ENCODE results near the gene AKAP5. TPM values are rescaled to one million over a fixed set of nuclear protein-coding genes. Genes with fewer than 3 reads are reported as not detected.
"Not testable (repeated sequence)": the region's sequence is repeated elsewhere in the genome, so short reads cannot be mapped to it uniquely, and the experiment has no call there.

AKAP5 gene
- total RNA-seq, 2 donors from 2014 or later, result 0.26 to 0.27 TPM

DNA sequence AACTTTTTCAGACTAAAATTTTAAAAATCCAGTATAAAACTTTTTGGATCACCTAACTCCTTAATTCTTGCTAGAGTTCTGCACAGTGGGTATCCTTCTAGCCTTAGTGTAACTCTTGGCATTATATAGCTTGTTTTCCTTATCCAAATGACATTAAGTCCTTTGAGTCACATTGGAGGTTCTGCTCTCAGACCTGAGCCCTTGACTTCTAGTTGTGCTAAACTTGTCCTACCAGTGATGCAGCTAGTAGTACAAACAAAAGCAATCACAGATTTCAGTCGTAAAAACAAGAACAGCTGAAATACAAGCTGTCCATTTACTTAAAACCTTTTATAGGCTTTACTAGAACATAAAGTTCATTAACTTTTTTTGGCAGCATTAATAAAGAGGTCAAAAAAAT, 49.8 kb downstream of the AKAP5 start:
- intact Hi-C loops (cut with DNase I), result no loop called here
- ATAC-seq, result no peak

DNA sequence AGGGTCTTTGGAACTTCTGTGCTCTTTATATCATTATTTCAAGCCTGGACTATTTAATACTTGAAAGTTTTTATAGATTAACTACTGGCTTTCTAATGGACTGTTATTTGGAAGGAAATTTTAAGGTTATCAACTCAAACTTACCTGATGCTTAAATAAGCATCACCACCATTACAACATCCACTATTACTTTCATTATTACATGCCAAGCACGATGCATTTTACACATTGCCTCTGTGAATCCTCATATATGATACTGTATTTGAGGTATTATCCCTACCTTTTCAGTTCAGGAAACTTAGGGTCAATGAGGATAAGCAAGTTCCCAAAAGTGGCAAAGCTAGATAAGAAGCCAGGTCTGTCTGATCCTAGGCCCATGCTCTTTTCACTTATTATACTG, 51.7 kb downstream of the AKAP5 start:
- intact Hi-C loops (cut with DNase I), result no loop called here
- DNase-seq (no peak), ATAC-seq (no peak)

More for the DNA sequence above, 49.8 kb downstream of the AKAP5 start:
- DNase-seq, result no peak

DNA sequence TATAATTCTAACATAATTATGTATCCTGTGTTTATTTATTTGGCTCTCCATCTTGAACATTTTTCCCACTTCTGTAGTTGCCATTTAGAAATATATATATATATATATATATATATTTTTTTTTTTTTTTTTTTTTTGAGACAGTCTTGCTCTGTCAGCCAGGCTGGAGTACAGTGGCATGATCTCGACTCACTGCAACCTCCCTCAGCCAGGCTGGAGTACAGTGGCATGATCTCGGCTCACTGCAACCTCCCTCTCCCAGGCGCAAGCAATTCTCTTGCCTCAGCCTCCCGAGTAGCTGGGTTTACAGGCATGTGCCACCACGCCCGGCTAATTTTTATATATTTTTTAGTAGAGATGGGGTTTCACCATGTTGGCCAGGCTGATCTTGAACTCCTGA, 52.4 kb downstream of the AKAP5 start:
- DNase-seq; ATAC-seq; intact Hi-C loops (cut with DNase I): not testable (repeated sequence)

DNA sequence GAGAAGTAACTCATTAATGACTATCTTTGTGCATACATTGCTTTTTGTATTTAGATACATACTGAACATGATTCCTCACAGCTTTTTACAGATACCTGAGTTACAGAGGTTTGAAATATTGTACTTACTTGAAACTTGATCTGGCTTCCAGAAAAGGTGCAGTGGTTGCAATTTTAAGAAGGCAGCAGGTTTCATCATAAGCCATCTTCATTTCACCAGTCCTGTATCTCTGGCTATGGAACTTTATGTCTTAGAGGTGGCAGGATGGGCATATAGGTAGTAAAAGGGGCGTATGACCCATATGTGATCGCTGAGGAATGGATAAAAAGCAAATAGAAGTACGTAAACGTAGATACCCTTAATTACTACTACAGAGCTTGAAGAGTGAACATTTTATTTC, 52.9 kb downstream of the AKAP5 start:
- ATAC-seq (no peak), DNase-seq (no peak)
- intact Hi-C loops (cut with DNase I), result no loop called here

DNA sequence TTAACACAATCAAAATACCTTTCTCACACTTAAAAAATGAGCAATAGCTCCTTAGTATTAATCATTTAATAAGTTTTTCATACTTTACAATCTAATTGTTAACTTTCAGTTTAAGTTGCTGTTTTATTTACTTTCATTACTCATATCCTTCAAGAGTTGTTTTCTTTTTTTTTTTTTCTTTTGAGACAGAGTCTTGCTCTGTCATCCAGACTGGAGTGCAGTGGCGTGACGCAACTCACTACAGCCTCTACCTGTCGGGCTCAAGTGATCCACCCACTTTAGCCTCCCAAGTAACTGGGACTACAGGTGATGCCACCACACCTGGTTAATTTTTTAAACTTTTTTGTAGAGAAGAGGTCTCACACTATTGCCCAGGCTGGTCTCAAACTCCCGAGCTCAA, 55.4 kb downstream of the AKAP5 start:
- DNase-seq (no peak), ATAC-seq (no peak)
- intact Hi-C loops (cut with DNase I), result no loop called here

DNA sequence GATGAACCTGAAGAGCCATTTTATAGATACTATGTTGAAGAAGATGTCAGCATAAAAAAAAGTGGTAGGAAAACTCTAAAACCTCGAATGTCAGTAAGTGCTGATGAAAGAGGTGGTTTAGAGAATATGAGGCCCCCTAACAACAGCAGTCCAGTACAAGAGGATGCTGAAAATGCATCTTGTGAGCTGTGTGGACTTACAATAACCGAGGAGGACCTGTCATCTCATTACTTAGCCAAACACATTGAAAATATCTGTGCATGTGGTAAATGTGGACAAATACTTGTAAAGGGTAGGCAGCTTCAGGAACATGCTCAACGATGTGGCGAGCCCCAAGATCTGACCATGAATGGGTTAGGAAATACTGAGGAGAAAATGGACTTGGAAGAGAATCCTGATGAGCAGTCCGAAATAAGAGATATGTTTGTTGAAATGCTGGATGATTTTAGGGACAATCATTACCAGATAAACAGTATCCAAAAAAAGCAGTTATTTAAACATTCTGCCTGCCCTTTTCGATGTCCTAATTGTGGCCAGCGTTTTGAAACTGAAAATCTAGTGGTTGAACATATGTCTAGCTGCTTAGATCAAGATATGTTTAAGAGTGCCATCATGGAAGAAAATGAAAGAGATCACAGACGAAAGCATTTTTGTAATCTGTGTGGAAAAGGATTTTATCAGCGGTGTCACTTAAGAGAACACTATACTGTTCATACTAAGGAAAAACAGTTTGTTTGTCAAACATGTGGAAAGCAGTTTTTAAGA, 57.5 kb downstream of the AKAP5 start:
- intact Hi-C loops (cut with DNase I), result no loop called here
- no peak for DNase-seq
- no peak for ATAC-seq

Other genes starting within 250 kb of the AKAP5 start
- 1 to 10 TPM in 1 of 2 donors, under 1 TPM in 1; 0.31 to 1.3 TPM for gene ESR2, start 171.1 kb upstream of the AKAP5 start, total RNA-seq
- 10 to 100 TPM; 58.5 to 59.2 TPM for gene MTHFD1, start 77.1 kb upstream of the AKAP5 start, total RNA-seq
- 10 to 100 TPM; 10.6 to 11.9 TPM for gene ZBTB25, start 38.3 kb downstream of the AKAP5 start, total RNA-seq
- gene ZBTB1, start 39.3 kb downstream of the AKAP5 start, total RNA-seq, result 10 to 100 TPM; 23.2 to 23.7 TPM
- gene HSPA2, start 75.2 kb downstream of the AKAP5 start, total RNA-seq, result 10 to 100 TPM; 29.8 to 54.2 TPM
- under 1 TPM; 0.38 to 0.47 TPM for gene PPP1R36, start 84.5 kb downstream of the AKAP5 start, total RNA-seq
- gene PLEKHG3, start 238.9 kb downstream of the AKAP5 start, total RNA-seq, result 10 to 100 TPM; 29.4 to 37.7 TPM